Transverse colon (tissue), 4 donors: ENCODE measurements around the gene ERICH2.

Experiments
- EP300 ChIP-seq: sonication (generic); formaldehyde crosslinking; IDR thresholded peaks from one replicate; pipeline ENCODE4 v1.6.1; 2017; ENCODE audit warnings: antibody characterized with exemption, low read depth
- POLR2A ChIP-seq: fragments of 450-650 bp; IDR thresholded peaks from one replicate; pipeline ENCODE4 v1.6.1; 2016; ENCODE audit warnings: antibody characterized with exemption, mild to moderate bottlenecking, moderate library complexity
- POLR2AphosphoS5 ChIP-seq, 3 donors: sonication (generic); formaldehyde crosslinking; IDR thresholded peaks; one replicate each; pipeline ENCODE4 v1.6.1; 2016; ENCODE audit warnings: antibody characterized with exemption in 3 of 3
- TF ChIP-seq, protein P1 (sequence below), 5 experiments: fragments of 200-600 bp in 3 of 5; fragments of 450-650 bp in 2 of 5; sonication (generic) in 3 of 5; IDR thresholded peaks; 1 replicate in 2 of 5; 2 replicates in 3 of 5; pipeline ENCODE4 v1.5.1; 2016 to 2017; ENCODE audit warnings: antibody characterized with exemption in 5 of 5, inconsistent platforms in 3 of 5, mild to moderate bottlenecking in 2 of 5, moderate library complexity in 1 of 5

DNA sequence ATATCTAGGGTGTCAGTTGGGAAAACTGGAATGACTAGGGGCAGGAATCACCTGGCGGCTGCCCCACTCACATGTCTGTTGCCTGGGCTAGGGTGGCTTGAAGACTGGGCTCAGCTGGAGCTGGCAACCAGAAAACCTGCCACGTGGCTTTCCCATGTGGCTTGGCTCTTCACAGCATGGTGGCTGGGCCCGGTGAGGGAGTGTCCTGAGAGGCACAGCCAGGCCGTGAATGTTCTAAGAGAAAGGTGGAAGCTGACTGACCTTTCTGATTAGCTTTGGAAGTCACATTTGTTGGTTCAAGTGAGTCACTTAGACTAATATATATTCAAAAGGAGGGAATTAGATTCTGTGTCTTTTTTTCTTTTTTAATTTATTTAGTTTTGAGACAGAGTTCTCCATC is 32.4 kb upstream of the ERICH2 start:
- no peak for TF ChIP-seq POLR2A
- TF ChIP-seq, protein P1, sequence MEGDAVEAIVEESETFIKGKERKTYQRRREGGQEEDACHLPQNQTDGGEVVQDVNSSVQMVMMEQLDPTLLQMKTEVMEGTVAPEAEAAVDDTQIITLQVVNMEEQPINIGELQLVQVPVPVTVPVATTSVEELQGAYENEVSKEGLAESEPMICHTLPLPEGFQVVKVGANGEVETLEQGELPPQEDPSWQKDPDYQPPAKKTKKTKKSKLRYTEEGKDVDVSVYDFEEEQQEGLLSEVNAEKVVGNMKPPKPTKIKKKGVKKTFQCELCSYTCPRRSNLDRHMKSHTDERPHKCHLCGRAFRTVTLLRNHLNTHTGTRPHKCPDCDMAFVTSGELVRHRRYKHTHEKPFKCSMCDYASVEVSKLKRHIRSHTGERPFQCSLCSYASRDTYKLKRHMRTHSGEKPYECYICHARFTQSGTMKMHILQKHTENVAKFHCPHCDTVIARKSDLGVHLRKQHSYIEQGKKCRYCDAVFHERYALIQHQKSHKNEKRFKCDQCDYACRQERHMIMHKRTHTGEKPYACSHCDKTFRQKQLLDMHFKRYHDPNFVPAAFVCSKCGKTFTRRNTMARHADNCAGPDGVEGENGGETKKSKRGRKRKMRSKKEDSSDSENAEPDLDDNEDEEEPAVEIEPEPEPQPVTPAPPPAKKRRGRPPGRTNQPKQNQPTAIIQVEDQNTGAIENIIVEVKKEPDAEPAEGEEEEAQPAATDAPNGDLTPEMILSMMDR (IDR thresholded peaks at IDR 0.05): no peak
- TF ChIP-seq POLR2AphosphoS5 (IDR thresholded peaks at IDR 0.05): no peak
- no peak for TF ChIP-seq EP300
